Fibroblast of pulmonary artery (primary cell): ENCODE data around the gene SLC22A2.

Experiments
- DNase-seq: peaks from one replicate; pipeline ENCODE4 v3.0.0-alpha.2; 2010; ENCODE audit warnings: low read depth
- H3K4me3 ChIP-seq: replicated peaks from 2 replicates; pipeline ENCODE4 v1.5.1; 2011; ENCODE audit warnings: low read depth, mild to moderate bottlenecking, control low read depth, low read length, moderate library complexity
- TF ChIP-seq, protein P1 (sequence below): IDR thresholded peaks from 2 replicates; pipeline ENCODE4 v1.5.1; 2011; ENCODE audit warnings: mild to moderate bottlenecking, control low read depth, low read length, inconsistent platforms; ENCODE audit errors: missing control alignments

The SLC22A2 gene

DNA sequence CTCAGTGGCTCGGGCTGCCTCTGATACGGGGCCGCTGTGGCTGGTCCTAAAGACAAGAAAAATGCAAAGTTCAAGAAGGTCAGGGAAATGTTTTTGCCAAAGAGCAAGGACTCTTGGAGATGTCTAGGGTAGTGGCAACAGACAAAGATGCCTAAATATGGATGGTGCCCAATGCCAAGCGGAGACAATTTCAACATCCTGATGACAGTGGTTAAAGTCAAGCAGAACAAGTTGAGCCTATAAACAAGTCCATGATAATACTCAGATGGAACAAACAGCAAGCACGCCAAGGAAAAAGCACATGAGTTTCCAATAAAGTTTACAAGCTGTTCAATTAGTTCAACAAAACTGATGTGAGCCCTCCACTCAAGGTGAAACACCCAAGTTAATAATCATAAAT lies 85.9 kb downstream of the SLC22A2 start:
- TF ChIP-seq, protein P1, sequence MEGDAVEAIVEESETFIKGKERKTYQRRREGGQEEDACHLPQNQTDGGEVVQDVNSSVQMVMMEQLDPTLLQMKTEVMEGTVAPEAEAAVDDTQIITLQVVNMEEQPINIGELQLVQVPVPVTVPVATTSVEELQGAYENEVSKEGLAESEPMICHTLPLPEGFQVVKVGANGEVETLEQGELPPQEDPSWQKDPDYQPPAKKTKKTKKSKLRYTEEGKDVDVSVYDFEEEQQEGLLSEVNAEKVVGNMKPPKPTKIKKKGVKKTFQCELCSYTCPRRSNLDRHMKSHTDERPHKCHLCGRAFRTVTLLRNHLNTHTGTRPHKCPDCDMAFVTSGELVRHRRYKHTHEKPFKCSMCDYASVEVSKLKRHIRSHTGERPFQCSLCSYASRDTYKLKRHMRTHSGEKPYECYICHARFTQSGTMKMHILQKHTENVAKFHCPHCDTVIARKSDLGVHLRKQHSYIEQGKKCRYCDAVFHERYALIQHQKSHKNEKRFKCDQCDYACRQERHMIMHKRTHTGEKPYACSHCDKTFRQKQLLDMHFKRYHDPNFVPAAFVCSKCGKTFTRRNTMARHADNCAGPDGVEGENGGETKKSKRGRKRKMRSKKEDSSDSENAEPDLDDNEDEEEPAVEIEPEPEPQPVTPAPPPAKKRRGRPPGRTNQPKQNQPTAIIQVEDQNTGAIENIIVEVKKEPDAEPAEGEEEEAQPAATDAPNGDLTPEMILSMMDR, result no peak
- no peak for DNase-seq
- H3K4me3 ChIP-seq, result no peak overlapping the region

DNA sequence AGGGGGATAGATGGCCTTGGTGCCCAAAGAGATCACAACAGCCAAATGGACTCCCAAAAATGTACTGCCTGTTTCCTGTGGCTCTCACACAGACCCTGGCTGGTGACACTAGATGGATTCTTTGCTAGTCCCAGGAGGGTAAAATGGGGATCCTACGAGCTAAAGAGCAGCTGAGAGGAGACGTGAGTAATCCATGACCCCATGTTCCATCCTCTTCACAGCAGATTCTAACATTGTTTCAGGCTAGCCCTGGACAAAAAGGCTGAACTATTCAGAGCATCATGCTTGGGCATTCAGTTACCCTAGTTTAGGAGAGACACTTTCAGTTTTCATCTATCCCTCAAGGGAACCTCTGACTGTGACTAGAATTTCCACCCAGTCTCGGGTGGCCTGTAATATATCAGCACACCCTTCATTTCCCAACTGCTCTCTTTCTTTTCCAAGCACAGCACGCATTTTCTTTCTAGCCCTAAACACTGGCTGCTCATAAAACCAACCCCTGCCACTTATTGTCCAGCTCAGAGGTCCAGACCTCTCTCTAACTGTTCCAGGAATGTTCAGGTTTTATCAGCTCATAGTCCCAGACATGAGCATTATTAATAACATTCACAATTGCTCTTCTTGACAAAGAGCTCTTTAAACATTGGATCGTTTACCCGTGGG lies 88.5 kb downstream of the SLC22A2 start:
- no peak overlapping the region for H3K4me3 ChIP-seq
- no peak for DNase-seq
- TF ChIP-seq, protein P1, result no peak

DNA sequence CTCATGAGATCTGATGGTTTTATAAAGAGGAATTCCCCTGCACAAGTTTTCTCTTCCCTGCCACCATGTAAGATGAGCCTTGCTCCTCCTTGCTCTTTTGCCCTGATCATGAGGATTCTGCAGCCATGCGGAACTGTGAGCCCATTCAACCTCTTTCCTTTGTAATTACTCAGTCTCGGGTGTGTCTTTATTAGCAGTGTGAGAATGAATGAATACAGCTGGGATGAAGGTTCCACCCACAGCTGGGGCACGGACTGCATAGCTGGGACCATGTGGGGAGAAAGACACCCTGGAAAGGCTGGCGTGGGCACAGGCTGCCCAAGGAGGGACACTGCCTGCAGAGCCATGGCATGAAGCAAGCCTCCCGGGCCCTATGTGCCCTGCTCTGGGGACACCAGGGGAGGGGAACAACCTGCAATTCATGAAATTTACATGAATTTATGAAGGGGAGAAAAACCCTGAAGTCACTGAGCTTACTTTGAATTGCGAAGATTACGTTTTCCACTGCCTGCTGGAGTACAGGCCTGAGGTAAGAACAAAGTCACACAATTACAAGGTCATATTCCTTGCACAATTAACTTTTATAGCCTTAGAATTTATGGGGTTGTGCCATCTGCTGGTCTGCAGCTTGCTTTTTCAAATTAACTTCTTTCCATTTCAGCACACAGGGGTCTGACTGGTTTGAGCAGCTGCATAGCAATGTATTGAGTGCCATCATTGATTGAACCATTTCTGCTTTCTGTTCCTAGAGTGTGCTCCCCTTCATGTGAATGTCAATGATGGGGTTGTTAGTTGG lies 90.8 kb downstream of the SLC22A2 start:
- TF ChIP-seq, protein P1, result no peak
- no peak overlapping the region for H3K4me3 ChIP-seq
- DNase-seq, result no peak
